GM23248 (cell line): ENCODE data around the gene KIDINS220. TPM values are rescaled to one million over a fixed set of nuclear protein-coding genes. Genes with fewer than 3 reads are reported as not detected.

Experiments
- DNase-seq: peaks from one replicate; pipeline ENCODE4 v3.0.0-alpha.2; 2015
- H2AFZ ChIP-seq: fragments of 200-600 bp; sonication (generic); 2 replicates; pipeline ENCODE4 v1.6.1; 2016; ENCODE audit warnings: antibody characterized with exemption
- H3F3A ChIP-seq: fragments of 200-600 bp; sonication (generic); 2 replicates; pipeline ENCODE4 v1.6.1; 2016; ENCODE audit warnings: mild to moderate bottlenecking, antibody characterized with exemption, mixed run types; ENCODE audit not compliant: insufficient read depth
- H3K27ac ChIP-seq: fragments of 200-600 bp; sonication (generic); 2 replicates; pipeline ENCODE4 v1.5.1; 2016; ENCODE audit warnings: mild to moderate bottlenecking
- H3K27me3 ChIP-seq: fragments of 200-600 bp; sonication (generic); replicated peaks from 2 replicates; pipeline ENCODE4 v1.6.1; 2016; ENCODE audit warnings: mild to moderate bottlenecking; ENCODE audit not compliant: insufficient read depth
- H3K36me3 ChIP-seq: fragments of 200-600 bp; sonication (generic); 2 replicates; pipeline ENCODE4 v1.6.1; 2016; ENCODE audit warnings: low read depth, mild to moderate bottlenecking
- H3K4me1 ChIP-seq: fragments of 200-600 bp; sonication (generic); 2 replicates; pipeline ENCODE4 v1.6.1; 2016; ENCODE audit warnings: mild to moderate bottlenecking; ENCODE audit not compliant: insufficient read depth
- H3K4me2 ChIP-seq: fragments of 200-600 bp; sonication (generic); one replicate; pipeline ENCODE4 v1.6.1; 2016; ENCODE audit warnings: mild to moderate bottlenecking; ENCODE audit not compliant: unreplicated experiment
- H3K4me3 ChIP-seq: fragments of 200-600 bp; sonication (generic); 2 replicates; pipeline ENCODE4 v1.5.1; 2016; ENCODE audit warnings: mild to moderate bottlenecking
- H3K79me2 ChIP-seq: fragments of 200-600 bp; sonication (generic); 2 replicates; pipeline ENCODE4 v1.6.1; 2016; ENCODE audit warnings: mild to moderate bottlenecking; ENCODE audit not compliant: insufficient read depth
- H3K9ac ChIP-seq: fragments of 200-600 bp; sonication (generic); 2 replicates; pipeline ENCODE4 v1.6.1; 2016; ENCODE audit warnings: mild to moderate bottlenecking
- H3K9me2 ChIP-seq: fragments of 200-600 bp; sonication (generic); 2 replicates; pipeline ENCODE4 v1.6.1; 2016; ENCODE audit warnings: mixed run types, mild to moderate bottlenecking, moderate library complexity; ENCODE audit not compliant: insufficient read depth
- H3K9me3 ChIP-seq: fragments of 200-600 bp; sonication (generic); one replicate; pipeline ENCODE4 v1.6.1; 2017; ENCODE audit warnings: low read depth
- H4K20me1 ChIP-seq: fragments of 200-600 bp; sonication (generic); 2 replicates; pipeline ENCODE4 v1.6.0; 2016; ENCODE audit not compliant: insufficient read depth
- EZH2 ChIP-seq: fragments of 200-600 bp; sonication (generic); IDR thresholded peaks from 2 replicates; pipeline ENCODE4 v1.6.1; 2018; ENCODE audit warnings: antibody characterized with exemption, mild to moderate bottlenecking; ENCODE audit not compliant: insufficient read depth, poor library complexity, severe bottlenecking
- EZH2phosphoT487 ChIP-seq: fragments of 200-600 bp; sonication (generic); IDR thresholded peaks from 2 replicates; pipeline ENCODE4 v1.6.1; 2018; ENCODE audit warnings: antibody characterized with exemption, moderate library complexity, mild to moderate bottlenecking, low read depth; ENCODE audit not compliant: insufficient read depth
- WGBS, 2 experiments: methylation state at CpG; one replicate each; pipeline ENCODE4 v1.1.6; 2015 to 2017; ENCODE audit warnings: low lambda C conversion rate in 2 of 2, low coverage in 1 of 2; ENCODE audit errors: missing lambda C conversion rate in 2 of 2; 5-methylcytosine and 5-hydroxymethylcytosine counted together
- in situ Hi-C: fragments of 300-500 bp; cut with MboI; formaldehyde crosslinking; loops from 2 replicates; pipeline ENCODE4 v1.15.0; 2020
- polyA plus RNA-seq: library from polyadenylated mRNA; unstranded; fragments of >200 nt; fragmentation: Nextera tagmentation; extraction: Ambion mirVana; gene quantifications from 2 replicates; pipeline ENCODE4 v1.2.1, GENCODE V29; 2016
- total RNA-seq: library from RNA; depleted of rRNA; stranded (reverse); fragments of >200 nt; shearing (Covaris generic); gene quantifications from 2 replicates; pipeline ENCODE4 v1.2.3, GENCODE V29; 2014

The KIDINS220 gene
- total and polyA plus RNA-seq, 2 experiments from 2014 or later, result 25.0 to 52.2 TPM

- Histone ChIP-seq H3K4me3 (no peak overlapping the region), H3K9me3 (no peaks in the 10 kb centered on the region), H3K79me2 (no peaks in the 10 kb centered on the region), H3K9ac (no peak overlapping the region), H2AFZ (no peak overlapping the region), H4K20me1 (no peaks in the 10 kb centered on the region), H3K36me3 (no peaks in the 10 kb centered on the region), H3K27ac (no peak overlapping the region), H3F3A (0 out of 2 replicates have a peak, but pooled peaks cover 8% of the 10 kb centered on the region), H3K4me2 (no peak overlapping the region), H3K27me3 (no peaks in the 10 kb centered on the region), H3K4me1 (no peaks in the 10 kb centered on the region), H3K9me2 (no peaks in the 10 kb centered on the region)
- in situ Hi-C loops, result loop anchor here (25.0 kb wide), 4 partner anchors 680 to 1580 kb away; no protein-coding TSS in a partner anchor
- DNase-seq, result no peak
- 96 to 99% methylated on average over 9 of the region's 9 CpGs for WGBS, 2 experiments
- TF ChIP-seq EZH2phosphoT487 (no peak), EZH2 (no peak)
These were observed 145.5 kb downstream of the KIDINS220 start for GRCh38 chr2:8691859-8692437.

- peak overlapping the region; percentile 99 for H3K9ac ChIP-seq
- peaks cover 6% of the 10 kb centered on the region; the same call in 1 of the 2 replicates for H3K4me1 ChIP-seq
- no peaks in the 10 kb centered on the region for H3K9me2 ChIP-seq
- 0% methylated on average over 7 to 48 of the region's 50 CpGs for WGBS, 2 experiments
- DNase-seq, result peak; percentile 77
- H3K79me2 ChIP-seq, result peaks cover 32% of the 10 kb centered on the region
- H4K20me1 ChIP-seq, result peaks cover 3% of the 10 kb centered on the region; the same call in 1 of the 2 replicates
- H3K4me2 ChIP-seq, result peak overlapping the region; percentile 93
- no peaks in the 10 kb centered on the region for H3K27me3 ChIP-seq
- in situ Hi-C loops, result loop anchor here (5.0 to 25.0 kb wide), 5 partner anchors 674 to 1574 kb away; no protein-coding TSS in a partner anchor
- peak overlapping the region; percentile 100 for H3K4me3 ChIP-seq
- TF ChIP-seq EZH2phosphoT487, result no peak
- peak overlapping the region; percentile 62 for H2AFZ ChIP-seq
- H3K36me3 ChIP-seq, result peaks cover 18% of the 10 kb centered on the region
- H3F3A ChIP-seq, result peaks cover 33% of the 10 kb centered on the region
- H3K27ac ChIP-seq, result peak overlapping the region; percentile 93
- no peaks in the 10 kb centered on the region for H3K9me3 ChIP-seq
These were observed 151.6 kb downstream of the KIDINS220 start for GRCh38 chr2:8685697-8686358.

GRCh38 chr2:8684878-8685696, 152.3 kb downstream of the KIDINS220 start:
- in situ Hi-C loops, result loop anchor here (5.0 to 25.0 kb wide), 5 partner anchors 673 to 1573 kb away; no protein-coding TSS in a partner anchor
- Histone ChIP-seq H3K9me2 (no peaks in the 10 kb centered on the region), H3K36me3 (peaks cover 18% of the 10 kb centered on the region), H3K4me2 (peak overlapping the region; percentile 93), H4K20me1 (peaks cover 3% of the 10 kb centered on the region; the same call in 1 of the 2 replicates), H2AFZ (peak overlapping the region; percentile 37; the same call in 1 of the 2 replicates), H3K4me1 (peaks cover 14% of the 10 kb centered on the region; the same call in 1 of the 2 replicates), H3K9ac (peak overlapping the region; percentile 99), H3K9me3 (no peaks in the 10 kb centered on the region), H3K79me2 (peaks cover 32% of the 10 kb centered on the region), H3K27me3 (no peaks in the 10 kb centered on the region), H3K27ac (peak overlapping the region; percentile 93), H3K4me3 (peak overlapping the region; percentile 100), H3F3A (peaks cover 41% of the 10 kb centered on the region)
- TF ChIP-seq EZH2phosphoT487 (no peak), EZH2 (no peak)
- WGBS, 2 experiments, result 1 to 2% methylated on average over 37 to 51 of the region's 87 CpGs
- DNase-seq, result peak; percentile 89

- H4K20me1 ChIP-seq, result peaks cover 3% of the 10 kb centered on the region; the same call in 1 of the 2 replicates
- H2AFZ ChIP-seq, result no peak overlapping the region
- peaks cover 46% of the 10 kb centered on the region for H3F3A ChIP-seq
- no peaks in the 10 kb centered on the region for H3K9me3 ChIP-seq
- H3K4me2 ChIP-seq, result peak overlapping the region; percentile 93
- in situ Hi-C loops, result loop anchor here (25.0 kb wide), 4 partner anchors 672 to 1572 kb away; no protein-coding TSS in a partner anchor
- peaks cover 32% of the 10 kb centered on the region for H3K79me2 ChIP-seq
- peaks cover 19% of the 10 kb centered on the region; the same call in 1 of the 2 replicates for H3K4me1 ChIP-seq
- H3K27me3 ChIP-seq, result no peaks in the 10 kb centered on the region
- no peaks in the 10 kb centered on the region for H3K9me2 ChIP-seq
- H3K36me3 ChIP-seq, result peaks cover 18% of the 10 kb centered on the region
- TF ChIP-seq EZH2phosphoT487 (no peak), EZH2 (no peak)
- H3K9ac ChIP-seq, result peak overlapping the region; percentile 99
- peak overlapping the region; percentile 93 for H3K27ac ChIP-seq
- H3K4me3 ChIP-seq, result peak overlapping the region; percentile 100
- 1 to 3% methylated on average over 3 of the region's 3 CpGs for WGBS, 2 experiments
- peak; percentile 76 for DNase-seq
These were observed 152.9 kb downstream of the KIDINS220 start for GRCh38 chr2:8684540-8684877.
